HCT116 (cell line): ENCODE measurements around the gene RBP5. TPM values are rescaled to one million over a fixed set of nuclear protein-coding genes. Genes with fewer than 3 reads are reported as not detected.

Source experiments
- ATAC-seq: fragments of 200-7000 bp; cut with Tn5 transposase; 2 replicates; pipeline ENCODE4 v1.9.1; 2020; ENCODE audit warnings: mild to moderate bottlenecking, moderate library complexity
- BruUV-seq: library from RNA; stranded (reverse); fragments of 400-500 nt; replicated peaks from 2 replicates; lab custom pipeline; 2021; lab: Mats Ljungman, UMichigan
- CTCF ChIA-PET: fragments of 300-600 bp; sonication (Branson Sonifier 250); formaldehyde crosslinking; loops from one replicate; lab custom pipeline; 2021; ENCODE audit warnings: antibody characterized with exemption; lab: Charles Lee
- POLR2A ChIA-PET: fragments of 300-600, 350-600 bp; sonication (Branson Sonifier 250); formaldehyde crosslinking; loops from one replicate; lab custom pipeline; 2021; ENCODE audit warnings: antibody characterized with exemption; lab: Charles Lee
- RAD21 ChIA-PET, 2 experiments: fragments of 300-600 bp; sonication (Branson Sonifier 250); formaldehyde crosslinking; loops; one replicate each; lab custom pipeline; 2023; ENCODE audit warnings: low total read pairs in 2 of 2; ENCODE audit not compliant: uncharacterized antibody in 2 of 2, unreplicated experiment in 2 of 2, low non-redundant PET in 1 of 2; lab: Charles Lee
- DNase-seq: peaks from one replicate; pipeline ENCODE4 v3.0.0-alpha.2; 2010; ENCODE audit warnings: low read depth, low spot score
- H2AFZ ChIP-seq: fragments of 200-600 bp; shearing (Covaris generic), sonication (generic); 2 replicates; pipeline ENCODE4 v1.6.1; 2017; ENCODE audit warnings: low read depth, mixed run types, mixed read lengths, antibody characterized with exemption, low read length; ENCODE audit not compliant: poor library complexity, severe bottlenecking
- H3K27ac ChIP-seq: 2 replicates; pipeline ENCODE4 v1.5.1; 2012; ENCODE audit warnings: low read depth, low read length
- H3K27me3 ChIP-seq: fragments of 200-600 bp; sonication (generic); 2 replicates; pipeline ENCODE4 v1.6.1; 2016; ENCODE audit warnings: mixed run types, low read length, mixed read lengths; ENCODE audit not compliant: insufficient read depth
- H3K36me3 ChIP-seq, 2 experiments: fragments of 200-500 bp in 1 of 2; fragments of 200-600 bp in 1 of 2; sonication (Bioruptor generic) in 1 of 2; sonication (generic) in 1 of 2; 2 replicates each; pipeline versions ENCODE4 v1.5.1 to v1.6.1; 2014 to 2016; ENCODE audit warnings: low read length in 2 of 2, inconsistent platforms in 1 of 2, mixed read lengths in 1 of 2, mixed run types in 1 of 2; ENCODE audit not compliant: insufficient read depth in 2 of 2, control insufficient read depth in 1 of 2
- H3K4me1 ChIP-seq, 2 experiments: fragments of 200-600 bp in 1 of 2; sonication (generic) in 1 of 2; 2 replicates each; pipeline versions ENCODE4 v1.5.1 to v1.6.1; 2012 to 2017; ENCODE audit warnings: low read length in 2 of 2, inconsistent platforms in 1 of 2, mild to moderate bottlenecking in 1 of 2, mixed read lengths in 1 of 2, mixed run types in 1 of 2, moderate library complexity in 1 of 2; ENCODE audit not compliant: insufficient read depth in 2 of 2, control insufficient read depth in 1 of 2
- H3K4me2 ChIP-seq: fragments of 200-600 bp; sonication (generic); 2 replicates; pipeline ENCODE4 v1.6.1; 2017; ENCODE audit warnings: mixed run types, low read length, mixed read lengths
- H3K4me3 ChIP-seq, 2 experiments: fragments of 200-600 bp in 1 of 2; sonication (generic) in 1 of 2; replicated peaks in 1 of 2; 2 replicates each; pipeline ENCODE4 v1.5.1; 2011 to 2016; ENCODE audit warnings: low read length in 2 of 2, control low read depth in 1 of 2, low read depth in 1 of 2, mild to moderate bottlenecking in 1 of 2, mixed read lengths in 1 of 2, mixed run types in 1 of 2
- H3K79me2 ChIP-seq: fragments of 200-600 bp; sonication (generic); 2 replicates; pipeline ENCODE4 v1.6.1; 2017; ENCODE audit warnings: mild to moderate bottlenecking, mixed run types, low read length, moderate library complexity, mixed read lengths; ENCODE audit not compliant: insufficient read depth
- H3K9ac ChIP-seq: fragments of 200-600 bp; sonication (generic); 2 replicates; pipeline ENCODE4 v1.6.1; 2016; ENCODE audit warnings: low read length, mixed read lengths
- H3K9me2 ChIP-seq: fragments of 200-600 bp; sonication (generic), shearing (Covaris generic); 2 replicates; pipeline ENCODE4 v1.6.1; 2017; ENCODE audit warnings: mixed run types, mild to moderate bottlenecking, moderate library complexity; ENCODE audit not compliant: insufficient read depth
- H3K9me3 ChIP-seq, 2 experiments: fragments of 200-500 bp in 1 of 2; fragments of 200-600 bp in 1 of 2; sonication (Bioruptor generic) in 1 of 2; sonication (generic) in 1 of 2; 2 replicates each; pipeline ENCODE4 v1.6.1; 2014 to 2017; ENCODE audit warnings: low read length in 2 of 2, mixed read lengths in 2 of 2, inconsistent platforms in 1 of 2, low read depth in 1 of 2, mild to moderate bottlenecking in 1 of 2, mixed run types in 1 of 2, moderate library complexity in 1 of 2; ENCODE audit not compliant: control insufficient read depth in 1 of 2, insufficient read depth in 1 of 2
- H4K20me1 ChIP-seq: fragments of 200-600 bp; sonication (generic), shearing (Covaris generic); 2 replicates; pipeline ENCODE4 v1.6.1; 2017; ENCODE audit warnings: mixed run types, mild to moderate bottlenecking, moderate library complexity; ENCODE audit not compliant: insufficient read depth
- ATF3 ChIP-seq: IDR thresholded peaks from 2 replicates; pipeline ENCODE4 v1.6.1; 2012
- CBX3 ChIP-seq: IDR thresholded peaks from 2 replicates; pipeline ENCODE4 v1.6.1; 2012; ENCODE audit warnings: low read depth
- CEBPB ChIP-seq: IDR thresholded peaks from 2 replicates; pipeline ENCODE4 v1.6.1; 2012; ENCODE audit warnings: low read depth
- CTCF ChIP-seq, 3 experiments: fragments of 200-600 bp in 1 of 3; sonication (generic) in 1 of 3; IDR thresholded peaks in 2 of 3; conservative IDR thresholded peaks in 1 of 3; 2 replicates each; pipeline ENCODE4 v1.5.1; 2012 to 2017; ENCODE audit warnings: low read depth in 2 of 3, low read length in 2 of 3, antibody characterized with exemption in 1 of 3, borderline replicate concordance in 1 of 3, control low read depth in 1 of 3, mild to moderate bottlenecking in 1 of 3, mixed read lengths in 1 of 3, mixed run types in 1 of 3, moderate library complexity in 1 of 3; ENCODE audit not compliant: insufficient read depth in 1 of 3
- EGR1 ChIP-seq: IDR thresholded peaks from 2 replicates; pipeline ENCODE4 v1.6.1; 2012; ENCODE audit warnings: low read depth
- ELF1 ChIP-seq: IDR thresholded peaks from 2 replicates; pipeline ENCODE4 v1.6.1; 2012; ENCODE audit warnings: low read depth, borderline replicate concordance
- EZH2 ChIP-seq: fragments of 200-600 bp; sonication (generic); IDR thresholded peaks from 2 replicates; pipeline ENCODE4 v1.6.1; 2017; ENCODE audit warnings: antibody characterized with exemption, mixed run types
- EZH2phosphoT487 ChIP-seq: fragments of 200-600 bp; IDR thresholded peaks from 2 replicates; pipeline ENCODE4 v1.6.1; 2018; ENCODE audit warnings: antibody characterized with exemption, borderline replicate concordance
- FOSL1 ChIP-seq: IDR thresholded peaks from 2 replicates; pipeline ENCODE4 v1.6.1; 2012; ENCODE audit warnings: low read depth
- JUND ChIP-seq: IDR thresholded peaks from 2 replicates; pipeline ENCODE4 v1.6.1; 2012
- RAD21 ChIP-seq: IDR thresholded peaks from 2 replicates; pipeline ENCODE4 v1.6.1; 2012; ENCODE audit warnings: low read depth, mild to moderate bottlenecking
- SIN3A ChIP-seq: IDR thresholded peaks from 2 replicates; pipeline ENCODE4 v1.6.1; 2012; ENCODE audit warnings: low read depth
- SP1 ChIP-seq: IDR thresholded peaks from 2 replicates; pipeline ENCODE4 v1.6.1; 2012; ENCODE audit warnings: low read depth
- SRF ChIP-seq: IDR thresholded peaks from 2 replicates; pipeline ENCODE4 v1.6.1; 2012; ENCODE audit warnings: low read depth
- TCF7L2 ChIP-seq: IDR thresholded peaks from 2 replicates; pipeline ENCODE4 v1.7.0; 2011; ENCODE audit warnings: borderline replicate concordance, inconsistent platforms; ENCODE audit not compliant: insufficient read depth, insufficient read length; ENCODE audit errors: extremely low read depth
- YY1 ChIP-seq: IDR thresholded peaks from 2 replicates; pipeline ENCODE4 v1.6.1; 2011; ENCODE audit warnings: low read length, low read depth, moderate library complexity, mild to moderate bottlenecking; ENCODE audit not compliant: insufficient replicate concordance; ENCODE audit errors: extremely low read depth
- ZBTB33 ChIP-seq: IDR thresholded peaks from 2 replicates; pipeline ENCODE4 v1.6.1; 2011; ENCODE audit warnings: mild to moderate bottlenecking, low read length, moderate library complexity; ENCODE audit not compliant: insufficient replicate concordance; ENCODE audit errors: extremely low read depth
- ZFX ChIP-seq: fragments of 450-650 bp; IDR thresholded peaks from 2 replicates; pipeline ENCODE4 v1.6.1; 2017
- ZNF274 ChIP-seq: fragments of 200-500 bp; sonication (Bioruptor generic); IDR thresholded peaks from 2 replicates; pipeline ENCODE4 v1.6.1; 2014; ENCODE audit warnings: mild to moderate bottlenecking, low read depth, low read length, inconsistent platforms
- intact Hi-C: fragments of 100-400 bp; cut with micrococcal nuclease; formaldehyde crosslinking; loops from 2 replicates; pipeline ENCODE4 v1.10.0; 2022
- total RNA-seq: library from RNA; stranded (reverse); gene quantifications from one replicate; pipeline ENCODE4 v1.2.1, GENCODE V29; 2021; ENCODE audit not compliant: unreplicated experiment

The RBP5 gene
- total RNA-seq, 1 experiment from 2014 or later = 0.22 TPM

- Histone ChIP-seq H3K9me3 (no peaks in the 10 kb centered on the region), H3K4me3 (no peak overlapping the region), H3K27me3 (no peaks in the 10 kb centered on the region), H3K79me2 (no peaks in the 10 kb centered on the region), H3K9ac (no peak overlapping the region), H3K36me3 (no peaks in the 10 kb centered on the region), H2AFZ (no peak overlapping the region), H3K4me2 (no peak overlapping the region), H4K20me1 (no peaks in the 10 kb centered on the region), H3K27ac (no peak overlapping the region), H3K4me1 (no peaks in the 10 kb centered on the region), H3K9me2 (no peaks in the 10 kb centered on the region)
- intact Hi-C loops = no loop called here
- RAD21 ChIA-PET = no interaction called here
- POLR2A ChIA-PET = no interaction called here
- TF ChIP-seq SRF (no peak), CTCF (IDR thresholded peaks at IDR 0.05 in 2 of 3, conservative IDR thresholded peaks at IDR 0.05 in 1 of 3; ENCODE audit: borderline replicate concordance in 1 of 3, insufficient read depth in 1 of 3, low read depth in 2 of 3, low read length in 2 of 3) (no peak), EZH2 (no peak), ZBTB33 (no peak), ZFX (no peak), EZH2phosphoT487 (no peak), EGR1 (no peak), ATF3 (no peak), JUND (no peak), RAD21 (no peak), FOSL1 (no peak), SP1 (no peak), CEBPB (no peak), SIN3A (no peak), ELF1 (no peak), YY1 (no peak), ZNF274 (no peak), CBX3 (no peak), TCF7L2 (no peak)
- CTCF ChIA-PET = no interaction called here
- DNase-seq (no peak), ATAC-seq (no peak)
- no TSS peak for BruUV-seq
Observed at GRCh38 chr12:7073946-7074345, 54.7 kb downstream of the RBP5 start.
